Keratinocyte (primary cell): Measurements from ENCODE around the gene ZSWIM7.

Experiments
- EZH2 ChIP-seq: IDR thresholded peaks from one replicate; pipeline ENCODE4 v1.6.1; 2012; ENCODE audit warnings: inconsistent platforms, mild to moderate bottlenecking, low read length, moderate library complexity
- TF ChIP-seq, protein P1 (sequence below), 3 experiments: IDR thresholded peaks in 1 of 3; conservative IDR thresholded peaks in 1 of 3; optimal IDR thresholded peaks in 1 of 3; 2 replicates in 2 of 3; 3 replicates in 1 of 3; pipeline versions ENCODE3 to v1.5.1; 2011; ENCODE audit warnings: low read length in 3 of 3, mild to moderate bottlenecking in 3 of 3, moderate library complexity in 2 of 3, control low read depth in 1 of 3, inconsistent platforms in 1 of 3; ENCODE audit not compliant: insufficient read depth in 2 of 3; ENCODE audit errors: extremely low read depth in 1 of 3

DNA sequence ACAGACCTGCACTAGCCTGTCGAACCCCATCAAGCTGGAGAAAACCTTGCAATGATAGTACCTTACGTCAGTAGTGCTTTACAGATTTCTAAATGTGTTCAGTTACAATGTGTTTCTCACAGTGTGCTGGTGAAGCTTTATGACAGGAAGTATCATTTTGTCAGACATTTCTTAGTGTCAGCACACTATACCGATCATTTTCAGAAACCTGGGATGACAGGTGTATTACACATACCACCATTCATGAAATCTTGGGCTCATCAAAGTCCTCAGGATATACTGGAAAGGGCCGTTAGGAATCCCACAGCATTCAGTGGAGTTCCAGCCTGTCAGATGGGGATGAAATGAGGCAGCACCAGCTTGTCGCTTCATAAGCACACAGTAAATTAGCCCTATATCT is 27.4 kb upstream of the ZSWIM7 start:
- TF ChIP-seq, protein P1, sequence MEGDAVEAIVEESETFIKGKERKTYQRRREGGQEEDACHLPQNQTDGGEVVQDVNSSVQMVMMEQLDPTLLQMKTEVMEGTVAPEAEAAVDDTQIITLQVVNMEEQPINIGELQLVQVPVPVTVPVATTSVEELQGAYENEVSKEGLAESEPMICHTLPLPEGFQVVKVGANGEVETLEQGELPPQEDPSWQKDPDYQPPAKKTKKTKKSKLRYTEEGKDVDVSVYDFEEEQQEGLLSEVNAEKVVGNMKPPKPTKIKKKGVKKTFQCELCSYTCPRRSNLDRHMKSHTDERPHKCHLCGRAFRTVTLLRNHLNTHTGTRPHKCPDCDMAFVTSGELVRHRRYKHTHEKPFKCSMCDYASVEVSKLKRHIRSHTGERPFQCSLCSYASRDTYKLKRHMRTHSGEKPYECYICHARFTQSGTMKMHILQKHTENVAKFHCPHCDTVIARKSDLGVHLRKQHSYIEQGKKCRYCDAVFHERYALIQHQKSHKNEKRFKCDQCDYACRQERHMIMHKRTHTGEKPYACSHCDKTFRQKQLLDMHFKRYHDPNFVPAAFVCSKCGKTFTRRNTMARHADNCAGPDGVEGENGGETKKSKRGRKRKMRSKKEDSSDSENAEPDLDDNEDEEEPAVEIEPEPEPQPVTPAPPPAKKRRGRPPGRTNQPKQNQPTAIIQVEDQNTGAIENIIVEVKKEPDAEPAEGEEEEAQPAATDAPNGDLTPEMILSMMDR (optimal IDR thresholded peaks at IDR 0.05 in 1 of 3, IDR thresholded peaks at IDR 0.05 in 1 of 3, conservative IDR thresholded peaks at IDR 0.05 in 1 of 3; ENCODE audit: extremely low read depth in 1 of 3, insufficient read depth in 2 of 3, low read length in 3 of 3), result no peak
- no peak for TF ChIP-seq EZH2
